Heart right ventricle (tissue), 16 donors: Measurements from ENCODE around the gene RAI1. TPM values are rescaled to one million over a fixed set of nuclear protein-coding genes. Genes with fewer than 3 reads are reported as not detected.

Experiments used
- ATAC-seq, 8 donors: fragments of 200-7000 bp; cut with Tn5 transposase; one replicate each; pipeline ENCODE4 v1.9.1; 2020; ENCODE audit warnings: mild to moderate bottlenecking in 8 of 8, moderate library complexity in 8 of 8, moderate number of reproducible peaks in 1 of 8
- DNase-seq, 2 donors: peaks; one replicate each; pipeline ENCODE4 v3.0.0-alpha.2; 2020
- H3K27ac ChIP-seq, 10 donors: fragments of 200-600 bp; sonication (generic) in 2 of 10; one replicate each; pipeline versions ENCODE4 v1.5.0 to v1.8.0; 2020 to 2022; ENCODE audit warnings: mild to moderate bottlenecking in 3 of 10
- H3K27me3 ChIP-seq, 7 donors: fragments of 200-600 bp; one replicate each; pipeline ENCODE4 v1.8.0; 2021 to 2022; ENCODE audit warnings: mild to moderate bottlenecking in 2 of 7
- H3K36me3 ChIP-seq, 9 donors: fragments of 200-600 bp; sonication (generic) in 1 of 9; one replicate each; pipeline versions ENCODE4 v1.5.0 to v1.8.0; 2020 to 2022; ENCODE audit warnings: mild to moderate bottlenecking in 2 of 9
- H3K4me1 ChIP-seq, 9 donors: fragments of 200-600 bp; sonication (generic) in 1 of 9; one replicate each; pipeline versions ENCODE4 v1.5.0 to v1.8.0; 2020 to 2022; ENCODE audit warnings: mild to moderate bottlenecking in 4 of 9
- H3K4me3 ChIP-seq, 10 donors: fragments of 200-600 bp; sonication (generic) in 2 of 10; one replicate each; pipeline versions ENCODE4 v1.5.0 to v1.8.0; 2020 to 2022; ENCODE audit warnings: mild to moderate bottlenecking in 7 of 10, moderate library complexity in 2 of 10
- H3K9me3 ChIP-seq, 11 donors: fragments of 200-600 bp in 10 of 11; sonication (generic) in 2 of 11; one replicate each; pipeline versions ENCODE4 v1.5.0 to v1.8.0; 2013 to 2022; ENCODE audit warnings: mild to moderate bottlenecking in 2 of 11, control low read depth in 1 of 11, moderate library complexity in 1 of 11
- CTCF ChIP-seq, 9 donors: fragments of 200-600 bp; sonication (generic) in 2 of 9; IDR thresholded peaks; one replicate each; pipeline versions ENCODE4 v1.5.0 to v1.8.0; 2021 to 2022; ENCODE audit warnings: antibody characterized with exemption in 9 of 9, mild to moderate bottlenecking in 5 of 9, moderate library complexity in 1 of 9
- WGBS, 2 donors: extraction: QIAGEN DNeasy Blood & Tissue Kit; methylation state at CpG; one replicate each; pipeline ENCODE4 v1.1.7; 2013; ENCODE audit warnings: inconsistent platforms in 1 of 2; 5-methylcytosine and 5-hydroxymethylcytosine counted together
- intact Hi-C, 10 donors: fragments of 100-400 bp; cut with DNase I; formaldehyde crosslinking; loops; one replicate each; pipeline versions ENCODE4 v1.11.1 to v1.14.2; 2022
- polyA plus RNA-seq, 2 donors: library from polyadenylated mRNA; stranded (reverse); fragments of 200-250 nt; gene quantifications; one replicate each; pipeline ENCODE4 v1.2.3, GENCODE V29; 2013
- total RNA-seq, 10 donors: library from RNA; stranded (reverse); fragmentation: NEBNext Ultra II Directional in 3 of 10; extraction: Animal tissue kit (Norgen Biotek cat#: 25700) in 3 of 10; gene quantifications; one replicate each; pipeline versions ENCODE4 v1.2.1 to v1.2.4, GENCODE V29; 2021 to 2023
- donor health status: Arrhythmogenic right ventricular cardiomyopathy.
- donor health status: ischemic (EF 13 %, LVEDD 7.1; RV severe dilation, severe dysfunction).
- donor health status: healthy with polysubstance abuse.
- donor health status: DM: no; HTN: yes; CAD: no.
- donor health status: DM: no; HTN: no; CAD: no.
- donor health status: ischemic (EF 25% LVEDD 6.9; RV normal size, moderate dysfunction).
- donor health status: ischemic (EF 25% LVEDD 5.7; RV mildly dilated, moderate dysfunction).
- donor health status: healthy.
- donor health status: DM: yes; HTN: yes; CAD: no.
- donor health status: Ischemic cardiomyopathy.
- donor health status: ischemic (EF 35%, LVEDD 5.7; RV mildly dilated, moderate dysfunction).
- donor health status: nonischemic (EF 11% LVEDD 7.7; RV severe dilation, severe dysfunction).
- donor health status: DM: yes; HTN: yes; CAD: no.
- donor health status: PGD.
- donor health status: ischemic (EF 29% LVEDD 5.4; RV normal size, mild dysfunction).
- donor health status: nonischemic (EF 23%, LVEDD 6.1; RV moderate dilation, normal function).

RAI1 gene
- total and polyA plus RNA-seq, 12 donors, result 13.8 to 32.0 (median 19.8) TPM

- H3K4me1 ChIP-seq, result peaks cover 9 to 98% (median 55%) of the 10 kb centered on the region in 9 donors
- H3K36me3 ChIP-seq, result no peaks in the 10 kb centered on the region
- no peak for DNase-seq
- WGBS, 2 donors, result 40 to 53% methylated on average over 9 of the region's 9 CpGs
- intact Hi-C loops, result loop anchor here in 1 of 10 donors (5.0 kb wide), 1 partner anchor 71 kb away; the partner anchor contains the start of gene RAI1
- peak overlapping the region; percentile 34 to 89 (median 82) for H3K27ac ChIP-seq
- peak overlapping the region in 9 of 10 donors; percentile 27 to 60 (median 50) for H3K4me3 ChIP-seq
- peak in 3 of 8 donors; percentile 0 to 3 (median 1) for ATAC-seq
- no peak for TF ChIP-seq CTCF (IDR thresholded peaks at IDR 0.05)
- H3K27me3 ChIP-seq, result no peaks in the 10 kb centered on the region
- no peaks in the 10 kb centered on the region for H3K9me3 ChIP-seq
Measured at GRCh38 chr17:17752821-17753321, 71.6 kb downstream of the RAI1 start.

GRCh38 chr17:17754719-17755686 lies 73.7 kb downstream of the RAI1 start:
- 59 to 73% methylated on average over 11 of the region's 11 CpGs for WGBS, 2 donors
- DNase-seq (peak; percentile 68 to 75), ATAC-seq (peak; percentile 12 to 82 (median 58))
- intact Hi-C loops, result loop anchor here in 2 of 10 donors (5.0 kb wide), 1 partner anchor 73 kb away; the partner anchor contains the start of gene RAI1 (in 2 of the 2)
- no peak for TF ChIP-seq CTCF (IDR thresholded peaks at IDR 0.05)
- no peak overlapping the region for H3K4me3 ChIP-seq
- no peaks in the 10 kb centered on the region for H3K27me3 ChIP-seq
- no peaks in the 10 kb centered on the region for H3K36me3 ChIP-seq
- peaks cover 8 to 97% (median 57%) of the 10 kb centered on the region in 9 donors for H3K4me1 ChIP-seq
- no peaks in the 10 kb centered on the region for H3K9me3 ChIP-seq
- peak overlapping the region; percentile 44 to 93 (median 85) for H3K27ac ChIP-seq

- ATAC-seq, result peak in 1 of 8 donors; percentile 8
Measured at GRCh38 chr17:17755715-17756114, 74.5 kb downstream of the RAI1 start.

More at GRCh38 chr17:17755715-17756114, 74.5 kb downstream of the RAI1 start:
- Histone ChIP-seq H3K9me3 (no peaks in the 10 kb centered on the region), H3K4me1 (peaks cover 9 to 97% (median 61%) of the 10 kb centered on the region in 9 donors), H3K4me3 (no peak overlapping the region), H3K27ac (peak overlapping the region; percentile 44 to 93 (median 85)), H3K27me3 (no peaks in the 10 kb centered on the region), H3K36me3 (no peaks in the 10 kb centered on the region)
- no peak for DNase-seq
- no peak for TF ChIP-seq CTCF (IDR thresholded peaks at IDR 0.05)
- 70 to 75% methylated on average over 8 of the region's 8 CpGs for WGBS, 2 donors
- intact Hi-C loops, result loop anchor here in 1 of 10 donors (5.0 kb wide), 1 partner anchor 73 kb away; the partner anchor contains the start of gene RAI1
